GM06990 (cell line): ENCODE data around the gene ZBTB48.

Source experiments
- DNase-seq: peaks from one replicate; pipeline ENCODE4 v3.0.0-alpha.2; 2011; ENCODE audit not compliant: insufficient read length; ENCODE audit errors: extremely low read depth
- H3K27me3 ChIP-seq: replicated peaks from 2 replicates; pipeline ENCODE4 v1.6.0; 2011; ENCODE audit warnings: low read length; ENCODE audit not compliant: control insufficient read depth, insufficient read depth
- H3K36me3 ChIP-seq: 2 replicates; pipeline ENCODE4 v1.5.1; 2011; ENCODE audit warnings: low read length; ENCODE audit not compliant: control insufficient read depth, insufficient read depth
- H3K4me3 ChIP-seq: replicated peaks from 2 replicates; pipeline ENCODE4 v1.5.1; 2011; ENCODE audit warnings: low read depth, mild to moderate bottlenecking, control low read depth, low read length
- CTCF ChIP-seq: IDR thresholded peaks from 2 replicates; pipeline ENCODE4 v1.5.1; 2011; ENCODE audit warnings: low read length, control low read depth, mild to moderate bottlenecking, inconsistent platforms; ENCODE audit not compliant: insufficient read depth, poor library complexity, severe bottlenecking

Gene ZBTB48

DNA sequence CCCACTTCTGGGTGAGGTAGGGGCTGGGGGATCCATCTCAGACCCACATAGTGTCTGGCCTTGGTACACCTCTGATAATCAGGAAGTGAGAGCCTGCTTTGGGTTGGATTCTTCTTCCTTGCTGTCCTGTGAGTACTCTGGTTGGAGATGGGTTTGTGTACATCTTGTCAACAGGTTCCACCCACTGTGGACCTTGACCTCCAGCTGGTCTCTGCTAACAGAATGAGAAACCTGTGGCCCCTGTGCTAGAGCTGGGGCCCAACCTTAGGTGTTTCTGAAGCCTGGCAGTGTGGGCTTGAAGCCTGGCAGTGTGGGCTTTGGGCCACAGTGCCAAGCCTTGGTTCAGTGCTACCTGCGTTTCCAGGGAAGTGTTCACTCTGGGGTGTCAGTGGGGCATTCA is 2.6 kb downstream of the ZBTB48 start:
- H3K4me3 ChIP-seq = no peak overlapping the region
- no peak for DNase-seq
- no peak for TF ChIP-seq CTCF
- no peaks in the 10 kb centered on the region for H3K27me3 ChIP-seq
- peaks cover 6% of the 10 kb centered on the region for H3K36me3 ChIP-seq

GRCh38 chr1:6584126-6585080 is 4.6 kb downstream of the ZBTB48 start:
- Histone ChIP-seq H3K27me3 (no peaks in the 10 kb centered on the region), H3K4me3 (no peak overlapping the region), H3K36me3 (peaks cover 20% of the 10 kb centered on the region)
- no peak for TF ChIP-seq CTCF
- DNase-seq = no peak

DNA sequence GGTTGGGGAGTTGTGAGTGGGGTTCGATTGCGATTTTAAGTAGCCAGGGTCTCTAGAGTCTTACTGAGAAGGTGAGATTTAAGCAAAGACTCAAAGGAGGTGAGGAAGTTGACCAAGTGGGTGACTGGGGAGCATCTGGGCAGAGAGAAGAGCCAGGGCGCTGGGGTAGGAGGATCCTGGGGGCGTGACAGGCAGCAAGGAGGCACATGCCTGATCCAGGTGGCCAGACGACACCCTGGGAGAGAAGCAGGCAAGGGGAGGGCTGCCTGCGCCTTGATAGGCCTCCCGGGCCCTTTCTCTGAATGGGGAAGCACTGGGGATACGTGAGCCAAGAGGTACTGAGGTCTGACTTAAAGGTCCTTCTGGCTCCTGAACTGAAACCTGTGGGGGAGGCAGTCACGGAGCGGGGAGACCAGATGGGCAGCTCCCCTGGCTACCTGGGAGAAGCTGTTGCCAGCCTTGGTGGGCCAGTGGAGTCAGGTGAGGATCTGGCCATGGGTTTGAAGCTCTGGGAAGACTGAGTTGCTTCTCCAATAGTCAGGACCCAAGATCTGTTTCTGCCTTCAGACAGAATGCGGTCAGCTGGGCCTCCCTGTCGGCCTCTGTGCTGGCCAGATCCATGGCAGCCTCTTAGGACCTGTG is 5.4 kb downstream of the ZBTB48 start:
- peaks cover 24% of the 10 kb centered on the region for H3K36me3 ChIP-seq
- TF ChIP-seq CTCF = no peak
- H3K27me3 ChIP-seq = no peaks in the 10 kb centered on the region
- no peak for DNase-seq
- H3K4me3 ChIP-seq = no peak overlapping the region

GRCh38 chr1:6585841-6586240 is 6.0 kb downstream of the ZBTB48 start:
- no peak for DNase-seq
- TF ChIP-seq CTCF = no peak
- Histone ChIP-seq H3K36me3 (peaks cover 24% of the 10 kb centered on the region), H3K27me3 (no peaks in the 10 kb centered on the region), H3K4me3 (no peak overlapping the region)

- no peak for TF ChIP-seq CTCF
- Histone ChIP-seq H3K36me3 (peaks cover 26% of the 10 kb centered on the region), H3K4me3 (no peak overlapping the region), H3K27me3 (no peaks in the 10 kb centered on the region)
- DNase-seq = no peak
These were observed 6.6 kb downstream of the ZBTB48 start for GRCh38 chr1:6586404-6586816.
